Panc1 (cell line): ENCODE measurements around the gene CDX1. TPM values are rescaled to one million over a fixed set of nuclear protein-coding genes. Genes with fewer than 3 reads are reported as not detected.

Experiments
- ATAC-seq: fragments of 200-7000 bp; cut with Tn5 transposase; 2 replicates; pipeline ENCODE4 v1.9.1; 2020; ENCODE audit warnings: mild to moderate bottlenecking, moderate library complexity
- BruUV-seq: library from RNA; stranded (reverse); fragments of 400-500 nt; replicated peaks from 2 replicates; lab custom pipeline; 2021; lab: Mats Ljungman, UMichigan
- CTCF ChIA-PET: fragments of 300-600 bp; sonication (Branson Sonifier 250); formaldehyde crosslinking; loops from one replicate; lab custom pipeline; 2022; ENCODE audit warnings: antibody characterized with exemption; lab: Charles Lee
- POLR2A ChIA-PET: fragments of 300-600 bp; sonication (Branson Sonifier 250); formaldehyde crosslinking; loops from one replicate; lab custom pipeline; 2022; ENCODE audit warnings: antibody characterized with exemption; lab: Charles Lee
- DNase-seq: peaks from one replicate; pipeline ENCODE4 v3.0.0-alpha.2; 2010; ENCODE audit warnings: low read depth, low spot score
- H3K27ac ChIP-seq: 2 replicates; pipeline ENCODE4 v1.5.1; 2011; ENCODE audit warnings: mild to moderate bottlenecking, low read length, inconsistent platforms
- H3K27me3 ChIP-seq: fragments of 200-500 bp; sonication (Bioruptor generic); 2 replicates; pipeline ENCODE4 v1.6.0; 2014; ENCODE audit warnings: low read length, inconsistent platforms; ENCODE audit not compliant: control insufficient read depth, insufficient read depth
- H3K36me3 ChIP-seq: fragments of 200-500 bp; sonication (Bioruptor generic); 2 replicates; pipeline ENCODE4 v1.5.1; 2014; ENCODE audit warnings: inconsistent platforms, mild to moderate bottlenecking, low read length, moderate library complexity; ENCODE audit not compliant: control insufficient read depth, insufficient read depth
- H3K4me1 ChIP-seq: 2 replicates; pipeline ENCODE4 v1.5.1; 2011; ENCODE audit warnings: inconsistent platforms, mild to moderate bottlenecking, low read length, moderate library complexity; ENCODE audit not compliant: control insufficient read depth, insufficient read depth
- H3K4me3 ChIP-seq, 2 experiments: 2 replicates each; pipeline ENCODE4 v1.5.1; 2011 to 2012; ENCODE audit warnings: low read depth in 2 of 2, low read length in 2 of 2, mild to moderate bottlenecking in 2 of 2, inconsistent platforms in 1 of 2, moderate library complexity in 1 of 2
- H3K9me3 ChIP-seq: fragments of 200-500 bp; sonication (Bioruptor generic); 2 replicates; pipeline ENCODE4 v1.5.1; 2014; ENCODE audit warnings: low read depth, mild to moderate bottlenecking, inconsistent platforms, low read length, moderate library complexity; ENCODE audit not compliant: control insufficient read depth, insufficient read depth
- POLR2AphosphoS5 ChIP-seq: IDR thresholded peaks from 2 replicates; pipeline ENCODE4 v1.6.1; 2012; ENCODE audit warnings: mild to moderate bottlenecking, low read depth, low read length, moderate library complexity
- SIN3A ChIP-seq: IDR thresholded peaks from 2 replicates; pipeline ENCODE4 v1.6.1; 2012; ENCODE audit warnings: low read depth, mild to moderate bottlenecking, low read length, moderate library complexity, borderline replicate concordance; ENCODE audit not compliant: insufficient read depth
- TCF7L2 ChIP-seq: IDR thresholded peaks from 2 replicates; pipeline ENCODE4 v1.6.1; 2011; ENCODE audit warnings: mild to moderate bottlenecking, low read depth, low read length, inconsistent platforms
- in situ Hi-C: cut with HindIII; loops from 2 replicates; pipeline ENCODE4 v1.10.0; 2016; ENCODE audit warnings: low sequenced_read_pairs, low pct_unique_long_range_greater_than_20kb
- intact Hi-C: fragments of 100-400 bp; cut with micrococcal nuclease; formaldehyde crosslinking; loops from one replicate; pipeline ENCODE4 v1.10.0; 2022; ENCODE audit not compliant: unreplicated experiment
- total RNA-seq: library from RNA; stranded (reverse); gene quantifications from one replicate; pipeline ENCODE4 v1.2.1, GENCODE V29; 2021; ENCODE audit not compliant: unreplicated experiment
- TF ChIP-seq, protein P1 (sequence below): fragments of 450-650 bp; IDR thresholded peaks from 2 replicates; pipeline ENCODE4 v1.5.1; 2017; ENCODE audit warnings: mild to moderate bottlenecking
- TF ChIP-seq, protein P2 (sequence below), 2 experiments: IDR thresholded peaks; 2 replicates each; pipeline ENCODE4 v1.6.1; 2011 to 2012; ENCODE audit warnings: low read depth in 2 of 2, control low read depth in 1 of 2, low read length in 1 of 2, mild to moderate bottlenecking in 1 of 2, moderate library complexity in 1 of 2; ENCODE audit not compliant: insufficient read depth in 1 of 2

The CDX1 gene
- total RNA-seq, 1 experiment from 2014 or later, result not detected

DNA sequence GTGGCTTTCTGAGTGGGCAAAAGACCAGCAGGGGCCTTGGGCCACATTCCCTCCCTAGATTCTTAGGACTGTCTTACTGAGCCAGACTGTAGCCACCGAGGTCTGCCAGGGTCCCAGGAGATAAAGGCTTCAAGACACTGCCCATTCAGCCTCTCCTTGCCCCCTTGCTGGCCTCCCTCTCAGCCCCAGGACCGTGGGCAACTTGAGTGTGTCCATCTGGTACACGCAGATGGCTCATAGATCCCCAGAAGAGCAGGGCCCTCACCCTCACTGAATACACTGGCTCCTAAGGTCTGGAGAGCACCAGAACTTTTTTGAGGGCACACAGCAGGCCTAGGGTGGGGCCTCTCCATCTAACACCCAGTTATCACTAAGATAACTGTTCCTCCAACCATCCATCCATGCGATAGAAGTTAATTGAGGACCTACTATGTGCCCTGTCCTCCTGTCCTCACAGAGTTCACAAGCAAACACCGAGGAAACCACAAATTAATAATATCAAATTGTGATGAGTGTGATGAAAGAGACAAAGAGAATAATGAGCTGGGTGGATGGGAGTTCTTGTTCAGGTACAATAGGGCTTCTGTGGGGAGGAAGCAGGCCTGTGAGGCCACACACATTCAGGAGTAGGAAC, 6.0 kb upstream of the CDX1 start:
- CTCF ChIA-PET, result no interaction called here
- Histone ChIP-seq H3K27ac (no peak overlapping the region), H3K4me3 (no peak overlapping the region), H3K36me3 (no peaks in the 10 kb centered on the region), H3K4me1 (peaks cover 8% of the 10 kb centered on the region), H3K9me3 (no peaks in the 10 kb centered on the region), H3K27me3 (no peaks in the 10 kb centered on the region)
- intact Hi-C loops, result loop anchor here (1.0 to 2.0 kb wide), 3 partner anchors 58 to 276 kb away; no protein-coding TSS in a partner anchor
- no peak for DNase-seq
- no peak for ATAC-seq
- BruUV-seq, result no TSS peak
- in situ Hi-C loops, result no loop called here
- TF ChIP-seq, protein P1, sequence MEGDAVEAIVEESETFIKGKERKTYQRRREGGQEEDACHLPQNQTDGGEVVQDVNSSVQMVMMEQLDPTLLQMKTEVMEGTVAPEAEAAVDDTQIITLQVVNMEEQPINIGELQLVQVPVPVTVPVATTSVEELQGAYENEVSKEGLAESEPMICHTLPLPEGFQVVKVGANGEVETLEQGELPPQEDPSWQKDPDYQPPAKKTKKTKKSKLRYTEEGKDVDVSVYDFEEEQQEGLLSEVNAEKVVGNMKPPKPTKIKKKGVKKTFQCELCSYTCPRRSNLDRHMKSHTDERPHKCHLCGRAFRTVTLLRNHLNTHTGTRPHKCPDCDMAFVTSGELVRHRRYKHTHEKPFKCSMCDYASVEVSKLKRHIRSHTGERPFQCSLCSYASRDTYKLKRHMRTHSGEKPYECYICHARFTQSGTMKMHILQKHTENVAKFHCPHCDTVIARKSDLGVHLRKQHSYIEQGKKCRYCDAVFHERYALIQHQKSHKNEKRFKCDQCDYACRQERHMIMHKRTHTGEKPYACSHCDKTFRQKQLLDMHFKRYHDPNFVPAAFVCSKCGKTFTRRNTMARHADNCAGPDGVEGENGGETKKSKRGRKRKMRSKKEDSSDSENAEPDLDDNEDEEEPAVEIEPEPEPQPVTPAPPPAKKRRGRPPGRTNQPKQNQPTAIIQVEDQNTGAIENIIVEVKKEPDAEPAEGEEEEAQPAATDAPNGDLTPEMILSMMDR, result no peak
- TF ChIP-seq POLR2AphosphoS5, result no peak
- TF ChIP-seq TCF7L2, result no peak
- no peak for TF ChIP-seq SIN3A
- TF ChIP-seq, protein P2, sequence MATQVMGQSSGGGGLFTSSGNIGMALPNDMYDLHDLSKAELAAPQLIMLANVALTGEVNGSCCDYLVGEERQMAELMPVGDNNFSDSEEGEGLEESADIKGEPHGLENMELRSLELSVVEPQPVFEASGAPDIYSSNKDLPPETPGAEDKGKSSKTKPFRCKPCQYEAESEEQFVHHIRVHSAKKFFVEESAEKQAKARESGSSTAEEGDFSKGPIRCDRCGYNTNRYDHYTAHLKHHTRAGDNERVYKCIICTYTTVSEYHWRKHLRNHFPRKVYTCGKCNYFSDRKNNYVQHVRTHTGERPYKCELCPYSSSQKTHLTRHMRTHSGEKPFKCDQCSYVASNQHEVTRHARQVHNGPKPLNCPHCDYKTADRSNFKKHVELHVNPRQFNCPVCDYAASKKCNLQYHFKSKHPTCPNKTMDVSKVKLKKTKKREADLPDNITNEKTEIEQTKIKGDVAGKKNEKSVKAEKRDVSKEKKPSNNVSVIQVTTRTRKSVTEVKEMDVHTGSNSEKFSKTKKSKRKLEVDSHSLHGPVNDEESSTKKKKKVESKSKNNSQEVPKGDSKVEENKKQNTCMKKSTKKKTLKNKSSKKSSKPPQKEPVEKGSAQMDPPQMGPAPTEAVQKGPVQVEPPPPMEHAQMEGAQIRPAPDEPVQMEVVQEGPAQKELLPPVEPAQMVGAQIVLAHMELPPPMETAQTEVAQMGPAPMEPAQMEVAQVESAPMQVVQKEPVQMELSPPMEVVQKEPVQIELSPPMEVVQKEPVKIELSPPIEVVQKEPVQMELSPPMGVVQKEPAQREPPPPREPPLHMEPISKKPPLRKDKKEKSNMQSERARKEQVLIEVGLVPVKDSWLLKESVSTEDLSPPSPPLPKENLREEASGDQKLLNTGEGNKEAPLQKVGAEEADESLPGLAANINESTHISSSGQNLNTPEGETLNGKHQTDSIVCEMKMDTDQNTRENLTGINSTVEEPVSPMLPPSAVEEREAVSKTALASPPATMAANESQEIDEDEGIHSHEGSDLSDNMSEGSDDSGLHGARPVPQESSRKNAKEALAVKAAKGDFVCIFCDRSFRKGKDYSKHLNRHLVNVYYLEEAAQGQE (IDR thresholded peaks at IDR 0.05; ENCODE audit: insufficient read depth in 1 of 2, low read depth in 2 of 2, low read length in 1 of 2), result no peak
- POLR2A ChIA-PET, result no interaction called here

DNA sequence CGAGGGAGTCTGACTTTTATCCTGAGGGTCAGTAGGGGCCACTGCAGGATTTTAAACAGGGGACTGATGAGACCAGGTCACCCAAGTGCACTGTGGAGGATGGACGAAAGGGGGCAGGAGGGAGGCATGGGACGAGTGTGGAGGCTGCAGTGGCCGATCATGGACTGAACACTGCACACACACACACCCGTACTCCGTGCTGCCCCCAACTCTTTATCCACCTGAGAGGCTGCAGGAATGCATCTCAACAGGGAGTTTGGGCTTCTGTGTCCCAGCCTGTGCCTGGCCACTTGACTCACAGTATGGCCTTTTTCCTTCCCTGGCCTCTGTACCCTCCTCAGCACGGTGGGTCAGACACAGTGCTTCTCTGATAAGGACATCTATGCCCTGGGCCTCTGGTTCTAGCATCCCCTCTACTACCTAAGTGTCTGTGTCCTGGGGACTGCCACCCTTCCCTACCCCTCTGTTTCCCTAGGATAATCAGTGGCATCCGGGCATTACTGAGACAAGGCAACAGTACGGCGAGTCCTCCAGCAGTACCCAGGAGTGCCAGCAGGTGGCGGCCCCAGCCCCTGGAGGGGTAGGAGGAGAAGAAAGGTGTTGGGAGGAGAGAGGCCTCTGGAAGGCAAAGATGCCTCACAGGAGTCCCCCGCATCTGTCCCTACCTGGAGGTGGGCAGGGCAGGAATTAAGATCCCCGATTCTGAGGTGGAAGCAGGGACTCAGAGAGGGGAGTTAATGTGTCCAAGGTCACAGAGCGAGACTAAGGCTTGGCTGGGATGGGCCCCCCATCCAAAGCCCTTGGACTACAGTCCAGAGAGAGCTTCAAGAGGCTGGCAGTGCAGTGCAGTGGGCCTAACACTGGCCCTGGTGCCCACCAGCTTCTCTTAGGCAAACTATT, 5.1 kb upstream of the CDX1 start:
- TF ChIP-seq, protein P2 (IDR thresholded peaks at IDR 0.05; ENCODE audit: insufficient read depth in 1 of 2, low read depth in 2 of 2, low read length in 1 of 2), result no peak
- TF ChIP-seq, protein P1, result peak; percentile 98
- Histone ChIP-seq H3K4me1 (no peaks in the 10 kb centered on the region), H3K27ac (no peak overlapping the region), H3K36me3 (no peaks in the 10 kb centered on the region), H3K4me3 (peak overlapping the region in 1 of 2 experiments; percentile 27; a peak in 2 of 4 replicates), H3K9me3 (no peaks in the 10 kb centered on the region), H3K27me3 (no peaks in the 10 kb centered on the region)
- ChIA-PET POLR2A (no interaction called here), CTCF (interaction anchor here (0.5 kb wide), 1 partner anchor 60 kb away, joined by 7 read pairs; no protein-coding TSS in a partner anchor)
- peak; percentile 92 for ATAC-seq
- BruUV-seq, result no TSS peak
- peak; percentile 64 for DNase-seq
- in situ Hi-C loops (no loop called here), intact Hi-C loops (loop anchor here (1.0 to 2.0 kb wide), 3 partner anchors 57 to 275 kb away; no protein-coding TSS in a partner anchor)
